SK-N-SH (cell line): Measurements from ENCODE around the gene SRP54. TPM values are rescaled to one million over a fixed set of nuclear protein-coding genes. Genes with fewer than 3 reads are reported as not detected.

Experiments
- CTCF ChIA-PET: fragments of 300-600, 350-600 bp; formaldehyde crosslinking; extraction: SDS; loops from one replicate; lab custom pipeline; 2021; lab: Yijun Ruan, JAX
- POLR2A ChIA-PET: fragments of 350-600 bp; sonication (Branson Sonifier 250); formaldehyde crosslinking; extraction: SDS; loops from one replicate; lab custom pipeline; 2020; ENCODE audit warnings: antibody characterized with exemption, inconsistent platforms; lab: Yijun Ruan, JAX
- DNase-seq: peaks from one replicate; pipeline ENCODE4 v3.0.0; 2012
- H2AFZ ChIP-seq: fragments of 200-600 bp; sonication (generic); 2 replicates; pipeline ENCODE4 v1.8.1; 2016; ENCODE audit warnings: antibody characterized with exemption, mild to moderate bottlenecking, low read depth
- H3F3A ChIP-seq: fragments of 200-600 bp; sonication (generic); replicated peaks from 2 replicates; pipeline ENCODE3; 2016; ENCODE audit warnings: antibody characterized with exemption, mild to moderate bottlenecking; ENCODE audit not compliant: insufficient read depth
- H3K27ac ChIP-seq, 2 experiments: fragments of 200-500 bp in 1 of 2; fragments of 200-600 bp in 1 of 2; sonication (Bioruptor generic) in 1 of 2; sonication (generic), shearing (Covaris generic) in 1 of 2; 2 replicates each; pipeline versions ENCODE4 v1.5.1 to v1.6.1; 2014 to 2016; ENCODE audit warnings: low read depth in 2 of 2, inconsistent platforms in 1 of 2, low read length in 1 of 2, mild to moderate bottlenecking in 1 of 2, mixed read lengths in 1 of 2
- H3K27me3 ChIP-seq: fragments of 200-600 bp; sonication (generic), shearing (Covaris generic); 2 replicates; pipeline ENCODE4 v1.6.1; 2016; ENCODE audit warnings: mixed run types; ENCODE audit not compliant: insufficient read depth
- H3K36me3 ChIP-seq, 2 experiments: fragments of 200-500 bp in 1 of 2; fragments of 200-600 bp in 1 of 2; sonication (Bioruptor generic) in 1 of 2; sonication (generic) in 1 of 2; replicated peaks in 1 of 2; 2 replicates each; pipeline versions ENCODE3 to v1.5.1; 2014 to 2016; ENCODE audit warnings: low read length in 1 of 2, mild to moderate bottlenecking in 1 of 2; ENCODE audit not compliant: insufficient read depth in 2 of 2, control insufficient read depth in 1 of 2
- H3K4me1 ChIP-seq, 2 experiments: fragments of 200-500 bp in 1 of 2; fragments of 200-600 bp in 1 of 2; sonication (Bioruptor generic) in 1 of 2; sonication (generic), shearing (Covaris generic) in 1 of 2; 2 replicates each; pipeline versions ENCODE4 v1.5.1 to v1.6.1; 2014 to 2016; ENCODE audit warnings: low read depth in 1 of 2, low read length in 1 of 2, mixed run types in 1 of 2; ENCODE audit not compliant: insufficient read depth in 2 of 2, control insufficient read depth in 1 of 2
- H3K4me2 ChIP-seq: fragments of 200-600 bp; sonication (generic), shearing (Covaris generic); 2 replicates; pipeline ENCODE4 v1.6.1; 2017; ENCODE audit warnings: mixed run types
- H3K4me3 ChIP-seq, 2 experiments: fragments of 200-500 bp in 1 of 2; fragments of 200-600 bp in 1 of 2; sonication (Bioruptor generic) in 1 of 2; sonication (generic), shearing (Covaris generic) in 1 of 2; 2 replicates each; pipeline versions ENCODE4 v1.5.1 to v1.8.1; 2014 to 2016; ENCODE audit warnings: low read depth in 2 of 2, inconsistent platforms in 1 of 2, low read length in 1 of 2, mild to moderate bottlenecking in 1 of 2, mixed read lengths in 1 of 2, moderate library complexity in 1 of 2
- H3K79me2 ChIP-seq: fragments of 200-600 bp; sonication (generic); 2 replicates; pipeline ENCODE4 v1.8.1; 2017; ENCODE audit warnings: mild to moderate bottlenecking; ENCODE audit not compliant: insufficient read depth
- H3K9ac ChIP-seq: fragments of 200-600 bp; sonication (generic); 2 replicates; pipeline ENCODE4 v1.6.1; 2017; ENCODE audit warnings: mixed run types
- H3K9me2 ChIP-seq: fragments of 200-600 bp; sonication (generic); 2 replicates; pipeline ENCODE4 v1.6.1; 2017; ENCODE audit warnings: mixed run types
- H3K9me3 ChIP-seq: fragments of 200-600 bp; sonication (generic); 2 replicates; pipeline ENCODE4 v1.6.1; 2017; ENCODE audit warnings: mixed run types, mild to moderate bottlenecking, moderate library complexity
- H4K20me1 ChIP-seq: fragments of 200-600 bp; sonication (generic); 2 replicates; pipeline ENCODE4 v1.6.1; 2017; ENCODE audit warnings: mild to moderate bottlenecking, mixed run types; ENCODE audit not compliant: insufficient read depth
- CHD2 ChIP-seq: fragments of 150-350 bp; IDR thresholded peaks from 2 replicates; pipeline ENCODE4 v1.6.1; 2018; ENCODE audit warnings: low read length; ENCODE audit not compliant: partially characterized antibody
- FOXJ3 ChIP-seq: sonication (generic); formaldehyde crosslinking; IDR thresholded peaks from 2 replicates; pipeline ENCODE4 v1.5.1; 2020; ENCODE audit warnings: mild to moderate bottlenecking, missing genetic modification reagents
- MEF2A ChIP-seq: IDR thresholded peaks from 2 replicates; pipeline ENCODE4 v1.4.0; 2012; ENCODE audit warnings: low read depth, borderline replicate concordance
- MXI1 ChIP-seq: IDR thresholded peaks from 2 replicates; pipeline ENCODE4 v1.6.1; 2012; ENCODE audit warnings: mild to moderate bottlenecking, low read depth, low read length, improper control_type of control experiment
- NRF1 ChIP-seq: IDR thresholded peaks from 2 replicates; pipeline ENCODE4 v1.6.1; 2012; ENCODE audit warnings: low read depth, mild to moderate bottlenecking, low read length
- POLR2AphosphoS5 ChIP-seq: IDR thresholded peaks from 2 replicates; pipeline ENCODE4 v1.6.1; 2012; ENCODE audit warnings: low read depth, low read length
- REST ChIP-seq: IDR thresholded peaks from 2 replicates; pipeline ENCODE4 v1.6.1; 2012; ENCODE audit warnings: mild to moderate bottlenecking, low read depth, low read length, moderate library complexity
- RFX5 ChIP-seq: IDR thresholded peaks from 2 replicates; pipeline ENCODE4 v1.6.1; 2012; ENCODE audit warnings: mild to moderate bottlenecking, improper control_type of control experiment, low read length
- RXRA ChIP-seq: IDR thresholded peaks from 2 replicates; pipeline ENCODE4 v1.4.0; 2012; ENCODE audit warnings: low read depth, mild to moderate bottlenecking, borderline replicate concordance
- SIN3A ChIP-seq: IDR thresholded peaks from 2 replicates; pipeline ENCODE4 v1.6.1; 2012; ENCODE audit warnings: low read depth, mild to moderate bottlenecking, low read length, moderate library complexity, borderline replicate concordance
- TEAD4 ChIP-seq: IDR thresholded peaks from 2 replicates; pipeline ENCODE4 v1.4.0; 2012; ENCODE audit warnings: mild to moderate bottlenecking, borderline replicate concordance; ENCODE audit not compliant: insufficient read depth
- ZBTB33 ChIP-seq: IDR thresholded peaks from 2 replicates; pipeline ENCODE4 v1.4.0; 2012; ENCODE audit warnings: low read depth, borderline replicate concordance
- WGBS: methylation state at CpG from one replicate; pipeline ENCODE4 v1.1.6; 2017; ENCODE audit warnings: low lambda C conversion rate; 5-methylcytosine and 5-hydroxymethylcytosine counted together
- polyA plus RNA-seq, 3 experiments: library from polyadenylated mRNA; depleted of rRNA; stranded (reverse); fragments of >200 nt; gene quantifications; 2 replicates each; pipeline ENCODE4 v1.2.3, GENCODE V29; 2012
- TF ChIP-seq, protein P1 (sequence below): fragments of 150-350 bp; IDR thresholded peaks from 2 replicates; pipeline ENCODE4 v1.6.1; 2016; ENCODE audit warnings: mild to moderate bottlenecking, low read depth, low read length

Gene SRP54
- polyA plus RNA-seq, 1 of the 3 experiments (the other 2 are of a cell fraction), result 39.5 TPM

GRCh38 chr14:34946699-34947098, 36.1 kb upstream of the SRP54 start:
- TF ChIP-seq FOXJ3 (CRISPR knock-in tag) (no peak), MXI1 (no peak)
- H3K36me3 ChIP-seq, result peaks cover 0 to 5% of the 10 kb centered on the region in 2 experiments
- CTCF ChIA-PET, result interaction anchor here (0.6 kb wide), 1 partner anchor 59 kb away, joined by 3 read pairs; no protein-coding TSS in a partner anchor

GRCh38 chr14:34951286-34951685, 31.5 kb upstream of the SRP54 start:
- POLR2A ChIA-PET, result no interaction called here
- DNase-seq, result no peak

More at GRCh38 chr14:34946699-34947098, 36.1 kb upstream of the SRP54 start:
- Histone ChIP-seq H3K79me2 (no peaks in the 10 kb centered on the region), H2AFZ (no peak overlapping the region), H3F3A (peaks cover 3% of the 10 kb centered on the region), H4K20me1 (no peaks in the 10 kb centered on the region), H3K27ac (no peak overlapping the region), H3K9ac (no peak overlapping the region), H3K27me3 (no peaks in the 10 kb centered on the region), H3K9me2 (no peaks in the 10 kb centered on the region), H3K9me3 (0 out of 2 replicates have a peak, but pooled peaks cover 6% of the 10 kb centered on the region), H3K4me2 (no peak overlapping the region), H3K4me3 (no peak overlapping the region), H3K4me1 (no peaks in the 10 kb centered on the region)
- POLR2A ChIA-PET, result interaction anchor here (0.6 kb wide), 1 partner anchor 493 kb away, joined by 4 read pairs; no protein-coding TSS in a partner anchor
- DNase-seq, result no peak
- WGBS, result 96% methylated on average over 1 of the region's 1 CpG

More at GRCh38 chr14:34951286-34951685, 31.5 kb upstream of the SRP54 start:
- Histone ChIP-seq H3K4me2 (no peak overlapping the region), H2AFZ (no peak overlapping the region), H3K79me2 (no peaks in the 10 kb centered on the region), H3K27ac (no peak overlapping the region), H3K9me3 (no peaks in the 10 kb centered on the region), H3K9ac (no peak overlapping the region), H3K27me3 (no peaks in the 10 kb centered on the region), H3K4me1 (no peaks in the 10 kb centered on the region), H3K4me3 (no peak overlapping the region), H4K20me1 (no peaks in the 10 kb centered on the region), H3K36me3 (peaks cover 0 to 14% of the 10 kb centered on the region in 2 experiments), H3F3A (no peaks in the 10 kb centered on the region), H3K9me2 (no peaks in the 10 kb centered on the region)
- WGBS, result 100% methylated on average over 1 of the region's 1 CpG
- CTCF ChIA-PET, result no interaction called here
- TF ChIP-seq CHD2 (no peak), REST (no peak), TEAD4 (no peak), MEF2A (no peak), ZBTB33 (no peak), POLR2AphosphoS5 (no peak), NRF1 (no peak), SIN3A (no peak), RXRA (no peak), RFX5 (no peak)
- TF ChIP-seq, protein P1, sequence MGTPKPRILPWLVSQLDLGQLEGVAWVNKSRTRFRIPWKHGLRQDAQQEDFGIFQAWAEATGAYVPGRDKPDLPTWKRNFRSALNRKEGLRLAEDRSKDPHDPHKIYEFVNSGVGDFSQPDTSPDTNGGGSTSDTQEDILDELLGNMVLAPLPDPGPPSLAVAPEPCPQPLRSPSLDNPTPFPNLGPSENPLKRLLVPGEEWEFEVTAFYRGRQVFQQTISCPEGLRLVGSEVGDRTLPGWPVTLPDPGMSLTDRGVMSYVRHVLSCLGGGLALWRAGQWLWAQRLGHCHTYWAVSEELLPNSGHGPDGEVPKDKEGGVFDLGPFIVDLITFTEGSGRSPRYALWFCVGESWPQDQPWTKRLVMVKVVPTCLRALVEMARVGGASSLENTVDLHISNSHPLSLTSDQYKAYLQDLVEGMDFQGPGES, result no peak
